GM18858 (cell line): ENCODE measurements around the gene BAG5.
"Not testable (repeated sequence)": the region's sequence is repeated elsewhere in the genome, so short reads cannot be mapped to it uniquely, and the experiment has no call there.

Experiments
- ATAC-seq: cut with Tn5 transposase; IDR thresholded peaks from one replicate; pipeline ENCODE4 v1.9.1; 2021; ENCODE audit not compliant: unreplicated experiment

BAG5 gene

GRCh38 chr14:103525430-103526246, 36.8 kb downstream of the BAG5 start:
- ATAC-seq: not testable (repeated sequence)

GRCh38 chr14:103524002-103524935, 38.2 kb downstream of the BAG5 start:
- no peak for ATAC-seq

GRCh38 chr14:103523575-103523954, 38.9 kb downstream of the BAG5 start:
- no peak for ATAC-seq

DNA sequence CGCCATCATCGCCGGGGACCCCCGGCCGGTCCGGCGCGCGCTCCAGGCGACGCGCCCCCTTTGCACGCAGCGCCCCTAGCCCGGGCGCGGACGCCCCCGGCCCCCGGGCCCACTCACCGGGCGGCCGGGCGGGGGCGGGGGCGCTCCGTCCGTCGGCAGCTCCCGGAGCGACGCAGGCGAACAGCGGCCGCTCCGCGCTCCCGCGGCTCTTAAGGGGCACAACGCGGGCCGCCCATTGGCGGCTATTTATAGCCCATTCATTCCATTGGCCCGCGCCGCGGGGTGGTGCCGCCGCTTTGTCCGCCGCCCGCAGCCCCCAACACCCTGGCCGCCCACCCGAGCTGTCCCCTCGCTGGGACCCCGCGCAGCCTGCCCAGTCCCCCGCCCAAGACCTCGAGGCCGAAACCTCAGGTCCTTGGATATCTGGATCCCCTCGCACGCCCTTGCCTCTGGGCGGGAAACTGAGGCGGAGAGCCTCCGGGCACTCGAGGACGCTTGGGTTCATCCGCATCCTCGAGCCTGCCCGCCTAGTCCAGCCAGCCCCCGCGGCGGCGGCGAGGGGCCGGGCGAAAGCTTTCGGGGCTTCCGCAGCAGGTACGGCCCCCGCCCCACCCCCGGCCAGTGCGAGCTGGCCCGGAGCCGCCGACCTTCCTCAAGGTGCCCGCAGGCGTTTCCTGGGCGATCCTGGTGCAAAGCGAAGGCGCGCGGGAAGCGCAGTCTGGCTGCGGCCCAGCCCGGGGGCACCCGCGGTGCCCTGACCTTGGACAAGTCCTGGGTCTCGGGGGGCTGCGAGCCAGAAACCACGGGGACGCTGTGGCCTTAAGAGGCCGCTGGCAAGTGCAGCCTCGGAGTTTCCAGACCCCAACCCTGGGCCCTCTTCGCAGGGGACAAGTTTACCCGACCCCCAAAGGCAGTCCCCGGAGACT, 39.5 kb downstream of the BAG5 start, which contains the start of gene CKB:
TSS of gene CKB (minus strand) at position 182 of the 926 bp plus-strand sequence. CDS start 337 bp downstream, outside the sequence.
- no peak for ATAC-seq

- ATAC-seq: no peak
Observed at GRCh38 chr14:103521951-103522563, 40.4 kb downstream of the BAG5 start.

DNA sequence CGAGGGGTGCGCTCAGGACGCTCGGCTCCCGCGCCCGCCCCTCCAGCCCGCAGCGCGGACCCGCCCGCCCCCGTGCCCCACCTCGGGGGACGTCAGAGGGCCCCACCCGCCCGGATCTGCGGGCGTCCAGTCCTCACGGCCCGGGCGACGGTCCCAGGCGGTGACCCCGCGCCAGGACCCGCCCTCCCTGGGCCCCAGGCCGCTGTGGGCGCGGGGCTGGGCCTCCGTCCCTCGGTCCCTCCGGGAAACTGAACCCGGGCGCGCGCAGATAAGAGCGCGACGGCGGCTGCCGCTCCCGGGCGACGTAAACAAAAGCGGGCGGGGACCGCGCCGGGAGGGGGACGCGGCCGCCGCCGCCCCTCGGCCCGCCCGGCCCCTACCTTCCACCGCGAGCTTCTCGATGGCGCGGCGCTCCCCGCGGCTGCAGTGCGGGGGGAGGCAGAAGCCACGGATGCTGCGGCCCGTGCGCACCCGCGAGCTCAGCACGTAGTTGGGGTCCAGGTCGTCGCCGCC, 41.0 kb downstream of the BAG5 start:
- ATAC-seq: no peak

DNA sequence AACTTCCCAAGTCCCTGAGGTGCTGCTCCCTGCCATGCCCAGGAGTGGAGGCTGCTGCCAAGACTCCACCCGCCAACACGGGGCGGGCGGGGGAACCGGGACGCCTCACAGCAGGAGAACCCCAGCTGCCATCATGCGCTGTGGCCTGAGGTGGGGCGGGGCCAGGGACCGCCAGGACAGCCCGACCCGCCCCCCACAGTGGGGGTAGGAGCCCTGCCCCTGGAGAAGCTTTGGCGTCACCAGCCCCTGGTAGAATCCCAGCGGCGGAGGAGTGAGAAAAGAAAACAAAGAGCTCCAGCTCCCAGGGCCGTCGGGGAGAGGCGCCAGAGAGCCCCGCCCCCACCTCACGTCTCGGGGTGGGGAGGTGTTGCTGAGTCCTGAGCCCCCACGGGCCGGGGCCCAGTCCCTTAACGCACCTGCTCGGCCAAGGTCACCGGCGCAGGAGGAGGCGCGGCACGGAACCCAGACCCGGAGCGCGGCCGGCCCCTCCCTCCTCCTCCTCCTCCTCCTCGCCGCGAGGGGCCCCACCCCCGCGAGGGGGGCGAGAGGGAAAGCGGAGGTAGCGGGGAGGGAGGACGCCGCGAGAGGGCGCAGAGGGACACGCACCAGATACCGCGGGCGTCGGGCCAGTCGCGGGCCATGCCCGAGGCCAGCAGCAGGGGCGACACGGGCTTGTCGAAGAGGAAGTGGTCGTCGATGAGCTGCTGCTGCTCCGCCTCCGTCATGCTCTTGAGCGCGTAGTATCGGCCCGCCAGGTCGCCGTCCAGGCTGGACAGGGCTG, 41.6 kb downstream of the BAG5 start:
- ATAC-seq: no peak

DNA sequence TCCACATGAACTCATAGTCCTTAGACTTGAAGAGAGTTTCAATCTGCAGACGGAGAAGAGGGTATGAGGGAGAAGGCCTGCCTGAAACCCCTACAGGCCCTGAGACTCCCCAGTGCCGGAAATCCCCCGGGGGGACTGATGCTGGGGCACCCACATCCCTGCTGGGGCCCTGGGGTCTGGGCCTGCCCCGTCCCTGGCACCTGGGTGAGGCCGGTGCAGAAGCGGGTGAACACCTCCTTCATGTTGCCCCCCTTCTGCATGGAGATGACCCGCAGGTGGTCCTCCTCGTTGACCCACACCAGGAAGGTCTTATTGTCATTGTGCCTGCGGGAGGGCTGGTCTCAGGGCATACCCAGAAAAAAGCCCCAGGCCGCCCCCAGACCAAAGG, 42.2 kb downstream of the BAG5 start:
- no peak for ATAC-seq

GRCh38 chr14:103519837-103520212, 42.6 kb downstream of the BAG5 start:
- no peak for ATAC-seq

GRCh38 chr14:103519043-103519836, 43.2 kb downstream of the BAG5 start:
- no peak for ATAC-seq

DNA sequence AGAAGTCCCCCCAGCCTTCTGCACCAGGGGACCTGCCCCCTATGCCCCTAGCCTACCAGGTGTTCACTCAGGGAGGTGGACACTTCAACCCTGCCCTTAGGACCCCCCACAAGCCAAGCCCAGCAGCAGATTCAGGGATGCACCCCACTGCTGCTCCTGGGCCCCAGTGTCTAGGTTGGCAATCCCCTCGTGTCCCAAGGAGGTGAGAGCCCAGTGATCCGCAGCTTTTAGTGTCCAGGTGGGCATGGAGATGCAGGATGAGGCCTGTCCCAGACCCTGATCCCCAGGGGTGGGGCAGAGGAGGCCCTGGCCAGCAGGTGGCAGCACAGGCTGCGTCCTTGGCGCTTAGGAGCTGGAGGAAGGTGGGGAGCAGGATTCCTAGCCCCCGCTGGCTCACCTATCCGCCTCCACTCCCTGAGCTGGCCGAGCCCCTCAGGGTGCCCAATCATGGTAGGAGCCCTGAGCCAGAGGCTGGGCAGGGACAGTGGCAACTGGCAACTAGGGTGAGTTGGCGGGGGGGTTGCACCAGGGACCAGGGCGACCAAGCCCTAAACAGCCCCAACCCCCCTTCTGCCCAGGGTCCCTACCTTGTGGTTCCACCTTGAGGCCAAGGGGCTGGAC, 43.9 kb downstream of the BAG5 start:
- ATAC-seq: no peak

GRCh38 chr14:103517721-103518421, 44.6 kb downstream of the BAG5 start:
- ATAC-seq: no peak

- ATAC-seq: no peak
Observed at GRCh38 chr14:103517174-103517566, 45.3 kb downstream of the BAG5 start.

- ATAC-seq: no peak
Observed at GRCh38 chr14:103516426-103517173, 45.9 kb downstream of the BAG5 start.

- ATAC-seq: no peak
Observed at GRCh38 chr14:103514596-103515421, 47.6 kb downstream of the BAG5 start.
